Spleen (tissue), 7 donors: ENCODE results near the gene PRKCB.

Experiments
- POLR2A ChIP-seq, 3 donors: fragments of 450-650 bp; IDR thresholded peaks; one replicate each; pipeline ENCODE4 v1.5.1; 2017; ENCODE audit warnings: antibody characterized with exemption in 3 of 3, mild to moderate bottlenecking in 1 of 3
- TF ChIP-seq, protein P1 (sequence below), 11 experiments: fragments of 200-600 bp in 7 of 11; fragments of 450-650 bp in 4 of 11; sonication (generic) in 4 of 11; IDR thresholded peaks in 8 of 11; conservative IDR thresholded peaks in 3 of 11; 1 replicate in 7 of 11; 2 replicates in 4 of 11; pipeline versions ENCODE4 v1.4.0 to v1.8.0; 2016 to 2021; ENCODE audit warnings: antibody characterized with exemption in 11 of 11, inconsistent platforms in 4 of 11, mild to moderate bottlenecking in 1 of 11
- donor health status: DM: no; HTN: no; CAD: no; lungs with moderate emphysema.
- donor health status: DM: no; HTN: no; CAD: no.
- donor health status: DM: no; HTN: no; CAD: no.

DNA sequence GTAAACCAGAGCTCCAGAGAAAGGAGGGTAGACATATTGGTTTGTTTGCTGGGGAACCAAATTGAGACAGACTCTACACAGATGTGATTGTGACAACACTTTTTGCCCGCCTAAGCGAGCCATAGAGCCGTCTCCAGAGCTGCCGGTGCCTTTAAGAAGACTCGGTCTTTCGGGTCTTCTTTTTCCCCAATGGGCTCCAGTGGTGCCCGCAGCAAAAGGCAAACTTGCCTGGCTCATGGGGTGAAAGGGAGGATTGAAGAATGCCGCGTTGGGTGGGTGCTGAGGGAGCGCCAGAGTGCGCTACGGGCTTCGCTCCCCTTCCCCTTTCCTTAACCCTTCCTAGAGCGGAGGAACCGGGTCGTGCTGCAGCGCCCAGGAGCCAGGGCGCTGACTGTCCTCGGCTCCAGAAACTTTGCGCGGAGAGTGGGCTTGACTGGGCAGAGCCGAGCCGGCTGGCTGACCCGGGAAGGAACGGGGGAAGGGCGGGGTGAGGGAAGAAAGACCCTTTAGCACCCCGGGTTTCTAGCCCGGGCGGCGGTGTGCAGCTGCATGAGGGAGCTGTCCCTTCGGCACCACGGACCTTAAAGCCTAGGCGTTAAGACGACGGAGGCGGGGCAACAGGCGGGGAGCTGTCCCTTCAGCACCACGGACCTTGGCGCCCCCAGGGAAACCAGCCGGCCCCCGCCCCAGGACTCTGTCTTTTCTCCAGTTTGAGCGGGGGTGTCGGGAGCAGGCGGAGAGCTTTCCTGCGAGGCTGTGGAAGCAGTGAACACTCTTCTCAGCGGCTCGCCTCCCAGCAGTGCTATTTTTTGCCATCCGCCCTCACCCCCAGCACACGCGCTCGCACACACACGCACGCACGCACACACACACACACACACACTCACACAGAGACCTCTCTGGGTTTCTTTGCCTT is 419.9 kb downstream of the PRKCB start, which contains the start of gene CACNG3:
- TF ChIP-seq POLR2A (IDR thresholded peaks at IDR 0.05) = no peak
- TF ChIP-seq, protein P1, sequence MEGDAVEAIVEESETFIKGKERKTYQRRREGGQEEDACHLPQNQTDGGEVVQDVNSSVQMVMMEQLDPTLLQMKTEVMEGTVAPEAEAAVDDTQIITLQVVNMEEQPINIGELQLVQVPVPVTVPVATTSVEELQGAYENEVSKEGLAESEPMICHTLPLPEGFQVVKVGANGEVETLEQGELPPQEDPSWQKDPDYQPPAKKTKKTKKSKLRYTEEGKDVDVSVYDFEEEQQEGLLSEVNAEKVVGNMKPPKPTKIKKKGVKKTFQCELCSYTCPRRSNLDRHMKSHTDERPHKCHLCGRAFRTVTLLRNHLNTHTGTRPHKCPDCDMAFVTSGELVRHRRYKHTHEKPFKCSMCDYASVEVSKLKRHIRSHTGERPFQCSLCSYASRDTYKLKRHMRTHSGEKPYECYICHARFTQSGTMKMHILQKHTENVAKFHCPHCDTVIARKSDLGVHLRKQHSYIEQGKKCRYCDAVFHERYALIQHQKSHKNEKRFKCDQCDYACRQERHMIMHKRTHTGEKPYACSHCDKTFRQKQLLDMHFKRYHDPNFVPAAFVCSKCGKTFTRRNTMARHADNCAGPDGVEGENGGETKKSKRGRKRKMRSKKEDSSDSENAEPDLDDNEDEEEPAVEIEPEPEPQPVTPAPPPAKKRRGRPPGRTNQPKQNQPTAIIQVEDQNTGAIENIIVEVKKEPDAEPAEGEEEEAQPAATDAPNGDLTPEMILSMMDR (IDR thresholded peaks at IDR 0.05 in 8 of 11, conservative IDR thresholded peaks at IDR 0.05 in 3 of 11) = no peak
